NCI-H69 (cell line): Measurements from ENCODE around the gene NCAPD2.
A peak's percentile ranks its signal among the peaks of the same experiment; 100 is the strongest.
"Not testable (repeated sequence)": the region's sequence is repeated elsewhere in the genome, so short reads cannot be mapped to it uniquely, and the experiment has no call there.

ENCODE experiments used
- DNase-seq: peaks from one replicate; lab custom pipeline; 2025; lab: John Stamatoyannopoulos, UW

NCAPD2 gene

DNA sequence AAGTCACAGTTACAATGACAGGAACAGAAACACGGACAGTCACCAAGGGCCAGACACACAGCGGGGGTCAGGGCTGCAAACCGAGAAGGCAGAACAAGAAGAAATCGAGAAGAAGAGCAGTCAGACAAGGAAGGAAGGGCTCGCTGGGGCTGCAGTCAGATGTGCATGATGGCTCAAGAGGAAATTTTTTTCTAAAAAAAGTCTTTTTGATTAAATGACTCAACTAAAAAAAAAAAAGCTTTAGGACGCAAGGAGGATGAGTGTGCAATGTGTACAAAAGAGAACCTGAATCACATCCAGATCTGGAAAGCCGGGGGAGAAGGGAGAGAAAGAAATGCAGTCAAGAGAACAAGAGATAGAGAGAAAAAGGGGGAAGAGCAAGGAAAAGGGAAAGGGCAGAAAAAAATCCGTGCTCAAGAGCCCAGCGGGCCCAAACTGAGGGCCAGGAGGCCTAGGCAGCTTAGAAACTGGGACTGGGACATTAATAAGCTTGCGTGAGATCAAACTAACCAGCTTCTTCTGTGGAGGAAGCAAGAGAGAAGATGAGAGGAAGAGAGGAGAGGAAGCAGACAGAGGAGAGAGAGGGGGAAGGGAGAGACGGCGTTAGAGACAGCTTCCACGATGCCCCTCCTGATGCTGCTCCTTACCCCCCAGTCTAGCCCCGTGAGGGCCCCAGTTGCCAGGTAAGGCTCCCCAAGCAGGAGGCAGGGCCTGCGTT, 55.2 kb downstream of the NCAPD2 start:
- DNase-seq: no peak

DNA sequence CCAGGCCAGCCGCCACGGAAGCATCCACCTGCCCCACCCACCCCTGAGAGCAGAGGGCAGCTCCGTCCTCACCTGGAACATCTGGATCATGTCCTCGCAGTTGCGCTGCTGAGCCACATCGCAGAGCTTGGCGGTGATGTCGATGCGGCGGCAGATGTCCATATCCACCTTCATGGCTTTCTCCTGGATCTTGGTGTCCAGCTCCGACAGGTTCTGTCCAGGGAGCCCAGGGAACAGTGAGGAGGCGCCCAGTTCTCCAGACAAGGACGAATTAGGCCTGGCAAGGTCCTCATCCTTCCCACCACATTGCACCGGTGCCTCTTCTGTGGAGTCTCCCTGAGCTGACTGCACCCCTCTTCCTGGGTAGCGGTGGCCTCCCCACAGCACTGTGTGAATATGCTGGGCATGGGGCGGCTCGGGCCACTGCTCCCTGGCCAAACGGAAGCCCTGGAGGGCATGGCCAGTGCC, 55.8 kb downstream of the NCAPD2 start:
- no peak for DNase-seq

DNA sequence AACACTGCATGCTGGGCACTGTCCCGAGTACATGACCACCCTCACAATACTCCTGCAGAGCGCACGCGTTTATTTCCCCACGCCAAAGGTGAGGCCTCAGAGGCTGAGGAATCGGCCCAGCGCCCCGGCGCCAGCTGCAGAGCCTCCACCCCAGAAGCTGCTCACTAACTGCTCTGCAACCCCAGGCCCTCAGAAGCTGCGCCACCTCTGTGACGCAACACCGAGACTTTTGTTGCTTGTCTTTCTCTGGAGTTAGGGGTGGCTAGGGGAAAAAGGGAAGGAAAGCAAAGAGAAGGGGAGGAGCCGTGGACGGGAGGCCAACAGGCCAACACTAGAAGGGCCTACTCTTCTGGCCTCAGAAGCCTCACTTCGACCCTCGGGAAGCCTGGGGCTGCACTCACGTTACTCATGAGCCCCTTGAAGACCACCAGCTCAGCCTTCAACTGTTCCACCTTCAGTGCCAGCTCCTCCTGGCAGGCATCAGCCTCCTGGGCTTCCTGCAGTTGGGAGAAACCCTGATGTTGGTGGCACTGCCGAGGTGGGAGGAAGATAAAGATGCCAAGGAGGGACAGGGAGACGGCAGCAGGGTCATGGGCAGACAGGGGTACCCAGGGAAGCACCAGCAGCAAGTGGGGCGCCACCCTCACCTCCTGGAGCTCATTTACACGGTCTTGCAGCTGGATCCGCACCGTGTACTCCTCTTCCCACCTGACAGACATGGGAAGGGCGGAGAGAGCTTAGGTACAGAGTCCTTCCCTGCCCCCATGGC, 56.6 kb downstream of the NCAPD2 start:
- no peak for DNase-seq

DNA sequence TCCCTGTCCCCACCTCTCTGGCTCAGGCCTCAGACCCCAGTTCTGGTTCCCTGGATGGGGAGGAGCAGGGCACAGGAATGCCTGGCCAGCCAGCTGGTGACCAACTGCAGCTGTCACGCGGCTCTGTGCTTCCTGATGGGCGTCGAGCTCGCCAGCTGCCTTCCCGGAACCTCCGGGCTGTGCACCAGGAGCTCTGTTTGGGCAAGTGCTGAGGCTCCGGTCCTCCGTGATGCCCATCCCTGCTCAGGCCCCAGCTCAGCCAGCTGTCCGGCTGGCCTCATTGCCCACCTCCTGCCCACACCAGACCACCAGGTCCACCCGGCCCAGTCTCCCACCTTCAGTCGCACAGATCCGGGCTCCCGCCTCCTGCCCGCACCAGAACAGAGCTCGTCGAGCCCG, 57.2 kb downstream of the NCAPD2 start:
- no peak for DNase-seq

DNA sequence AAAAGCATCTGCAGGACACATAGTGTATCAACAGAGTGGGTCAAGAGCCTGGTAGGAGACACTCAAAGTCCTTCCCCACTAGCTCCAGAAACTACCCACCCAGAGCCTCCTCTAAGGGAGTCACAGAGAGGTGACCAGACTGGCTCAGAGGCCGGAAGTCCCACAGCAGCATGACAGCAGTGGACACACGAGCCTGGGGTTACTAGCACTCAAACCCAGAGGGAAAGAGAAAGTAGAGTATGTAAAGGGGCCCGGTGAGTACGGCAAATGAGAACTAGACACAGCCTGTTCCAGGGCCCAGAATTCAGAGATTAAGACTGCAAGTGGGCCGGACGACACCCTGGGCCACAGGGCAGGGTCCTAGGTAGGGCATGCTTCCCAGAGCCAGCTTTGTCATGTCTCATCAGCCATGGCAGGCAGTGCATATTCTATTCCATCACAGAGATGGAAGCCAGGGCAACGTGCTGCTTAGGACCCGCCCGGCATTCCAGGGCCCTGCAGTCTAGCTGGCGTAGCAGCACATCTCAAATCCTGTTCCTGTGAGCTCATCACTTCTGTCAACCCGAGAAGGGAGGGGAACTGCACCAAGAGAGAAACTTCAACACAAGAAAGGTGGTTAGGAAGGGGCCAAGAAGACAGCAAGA, 57.7 kb downstream of the NCAPD2 start:
- DNase-seq: no peak

DNA sequence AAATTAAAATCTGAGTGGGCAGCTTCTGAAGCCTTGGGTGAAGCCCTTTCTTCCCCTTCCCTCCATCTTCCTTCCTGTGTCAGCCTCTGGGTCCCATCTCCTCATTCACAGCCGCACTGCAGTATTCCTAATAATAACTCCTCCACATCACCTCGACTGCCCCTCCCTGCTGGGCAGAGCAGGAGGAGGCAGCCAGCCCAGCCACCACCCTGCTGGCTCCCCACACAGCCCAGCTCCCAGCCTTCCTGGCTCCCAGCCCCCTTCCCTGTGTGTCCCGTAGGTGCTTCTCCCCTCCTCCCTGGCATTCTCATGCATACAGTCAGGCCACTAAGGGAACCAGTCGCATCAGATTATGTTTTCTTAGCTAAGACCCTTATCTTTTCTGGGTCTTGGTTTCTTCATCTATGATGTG, 58.2 kb downstream of the NCAPD2 start:
- no peak for DNase-seq

DNA sequence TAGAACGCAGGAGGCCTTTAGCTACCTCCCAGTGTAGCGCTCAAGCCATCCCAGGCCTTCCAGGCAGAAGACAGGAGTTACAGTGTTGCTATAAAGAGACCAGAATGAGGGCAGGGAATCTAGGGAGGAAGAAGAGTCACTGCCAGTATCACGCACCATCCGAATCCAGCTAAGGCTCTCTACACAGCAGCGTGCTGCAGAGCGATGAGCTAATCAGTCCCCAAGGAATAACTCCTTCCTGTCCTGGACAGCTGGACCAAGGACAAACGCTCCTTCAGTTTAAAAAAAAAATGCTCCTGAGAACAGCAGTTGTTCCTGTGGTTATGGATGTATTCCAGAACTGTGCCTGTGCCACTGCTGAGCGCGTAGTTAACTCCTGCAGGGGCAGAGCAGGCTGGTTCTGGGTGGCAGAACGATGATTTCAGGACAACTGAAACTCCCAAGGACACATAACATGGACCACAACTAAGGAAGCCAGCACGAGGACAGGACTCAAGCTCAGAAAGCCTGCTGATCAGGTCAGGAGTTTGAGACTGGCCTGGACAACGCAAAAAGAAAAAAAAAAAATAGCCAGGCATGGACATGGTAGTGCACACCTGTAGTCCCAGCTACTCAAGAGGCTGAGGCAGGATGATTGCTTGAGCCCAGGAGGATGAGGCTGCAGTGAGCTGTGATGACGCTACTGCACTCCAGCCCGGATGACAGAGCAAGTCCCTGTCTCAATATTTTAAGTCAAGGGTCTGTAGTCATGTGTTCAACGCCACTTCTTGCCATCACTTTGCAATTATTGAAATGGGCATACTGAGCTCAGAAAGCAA, 59.4 kb downstream of the NCAPD2 start:
- DNase-seq: peak; percentile 21

DNA sequence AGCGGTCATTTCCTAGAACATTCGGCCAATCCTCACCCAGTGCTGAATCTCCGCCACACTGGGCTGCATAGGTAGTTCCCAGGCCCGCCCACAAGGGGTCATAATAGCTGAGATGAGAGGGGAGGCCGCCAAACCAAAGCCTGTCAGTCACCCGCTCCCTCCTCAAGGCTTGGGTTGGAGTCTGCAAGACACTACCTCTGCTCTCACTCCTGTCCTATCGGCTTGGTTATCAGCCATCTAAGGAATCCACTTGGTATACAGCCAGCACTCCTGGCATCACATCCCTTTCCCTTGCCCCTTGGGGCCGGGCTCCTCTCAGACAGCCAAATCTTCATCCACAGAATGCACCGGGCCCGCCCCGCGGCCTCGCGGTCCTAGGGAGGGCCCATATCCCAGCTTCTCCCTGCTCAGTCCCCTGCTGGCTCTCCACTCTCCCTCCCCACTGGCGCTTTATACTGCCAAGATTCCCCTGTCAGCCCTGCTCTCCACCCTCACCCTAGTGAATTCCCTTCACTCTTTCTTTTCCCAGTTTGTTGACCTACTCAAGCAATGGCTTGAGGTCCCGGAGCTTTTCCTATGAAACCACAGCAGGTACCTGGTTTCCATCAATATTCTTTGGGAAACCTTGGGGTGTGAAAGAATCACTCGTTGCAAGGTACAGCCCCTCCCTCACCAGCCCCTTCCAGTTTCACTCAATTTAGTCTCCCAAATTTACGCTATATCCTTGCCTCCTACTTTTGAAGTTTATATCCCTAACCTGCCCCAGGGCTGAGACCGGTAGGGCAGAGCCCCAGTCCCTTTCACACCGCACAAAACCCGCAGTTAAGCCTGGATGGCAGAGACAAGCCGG, 60.5 kb downstream of the NCAPD2 start:
- DNase-seq: peak; percentile 63

DNA sequence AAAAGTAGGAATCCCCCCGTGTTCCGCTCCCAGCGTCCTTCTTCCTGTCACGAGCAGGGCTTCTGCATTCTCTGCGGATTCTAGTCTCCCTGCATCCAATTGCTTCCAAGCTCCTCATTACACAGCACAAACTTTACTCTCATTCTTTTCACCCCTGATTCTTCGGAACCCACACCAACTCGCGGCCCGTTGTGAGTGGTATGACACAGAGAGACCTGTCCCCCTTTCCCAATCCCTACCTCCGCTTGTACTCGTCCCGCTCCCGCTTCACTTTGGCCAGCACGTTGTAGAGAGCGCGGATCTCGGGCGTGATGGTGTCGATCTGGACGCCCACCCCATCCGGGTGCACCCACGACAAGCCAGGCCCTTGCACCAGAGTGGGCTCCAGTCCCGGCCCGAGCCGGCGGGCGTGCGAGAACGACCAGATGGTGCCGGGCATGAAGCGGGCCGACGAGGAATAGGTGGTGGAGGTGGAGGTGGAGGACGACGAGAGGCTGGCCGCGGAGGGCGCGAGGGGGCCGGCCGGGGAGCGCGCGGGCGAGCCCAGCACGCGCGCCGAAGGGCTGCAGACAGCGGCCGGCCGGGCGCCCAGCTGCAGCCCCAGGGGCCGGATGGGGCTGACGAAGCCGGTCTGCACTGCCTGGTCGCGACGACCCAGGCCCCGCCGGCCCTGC, 61.3 kb downstream of the NCAPD2 start:
- DNase-seq: no peak

DNA sequence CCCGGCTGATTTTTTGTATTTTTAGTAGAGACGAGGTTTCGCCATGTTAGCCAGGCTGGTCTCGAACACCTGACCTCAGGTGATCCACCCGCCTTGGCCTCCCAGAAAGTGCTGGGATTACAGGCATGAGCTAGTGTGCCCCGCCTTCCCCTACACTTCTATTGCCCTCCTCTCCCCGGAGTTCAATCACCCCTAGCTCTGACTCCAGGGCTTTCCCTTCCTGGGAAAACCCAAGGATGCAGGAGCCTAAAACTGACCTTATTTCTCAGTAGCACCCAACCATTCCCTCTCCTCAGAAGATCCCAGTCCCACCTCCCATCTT, 62.6 kb downstream of the NCAPD2 start:
- DNase-seq: not testable (repeated sequence)

DNA sequence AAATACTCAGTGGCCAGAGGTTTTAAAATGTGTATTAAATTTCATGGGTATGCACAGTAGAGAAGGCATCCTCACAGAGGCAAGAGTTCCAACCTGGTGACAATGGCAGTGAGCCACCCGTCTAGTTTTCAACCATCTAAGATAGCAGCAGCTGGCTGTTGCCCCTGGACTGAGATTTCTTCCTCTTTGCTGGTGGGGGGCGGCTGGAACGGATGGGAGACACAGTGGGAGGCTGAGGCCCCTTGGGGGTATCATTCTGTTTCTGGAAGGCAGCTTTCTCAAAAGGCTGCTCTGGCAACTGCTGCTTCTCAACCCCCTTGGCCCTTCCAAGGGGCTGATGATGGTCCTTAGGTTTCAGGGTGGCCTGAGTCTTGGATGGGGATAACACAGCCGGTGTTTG, 63.0 kb downstream of the NCAPD2 start:
- DNase-seq: no peak

DNA sequence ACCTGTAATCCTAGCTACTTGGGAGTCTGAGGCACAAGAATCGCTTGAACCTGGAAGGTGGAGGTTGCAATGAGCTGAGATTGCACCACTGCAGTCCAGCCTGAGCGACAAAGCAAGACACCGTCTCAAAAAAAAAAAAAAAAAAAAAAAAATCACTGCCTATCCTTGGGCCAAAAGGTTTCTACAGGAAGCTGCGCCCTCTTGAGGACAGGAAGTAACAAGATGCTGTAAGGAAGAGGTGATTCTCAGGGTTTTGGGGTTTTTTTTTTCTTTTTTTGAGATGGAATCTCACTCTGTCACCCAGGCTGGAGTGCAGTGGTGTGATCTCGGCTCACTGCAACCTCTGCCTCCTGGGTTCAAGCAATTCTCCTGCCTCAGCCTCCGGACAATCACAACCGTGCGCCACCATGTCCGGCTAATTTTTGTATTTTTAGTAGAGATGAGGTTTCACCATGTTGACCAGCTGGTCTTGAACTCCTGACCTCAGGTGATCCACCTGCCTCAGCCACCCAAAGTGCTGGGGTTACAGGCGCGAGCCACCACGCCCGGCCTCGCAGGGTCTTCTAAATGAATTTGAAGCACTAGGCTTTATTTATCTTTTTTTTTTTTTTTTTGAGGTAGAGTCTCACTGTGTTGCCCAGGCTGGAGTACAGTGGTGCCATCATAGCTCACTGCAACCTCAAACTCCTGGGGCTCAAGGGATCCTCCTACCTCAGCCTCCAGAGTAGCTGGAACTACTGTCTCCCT, 64.3 kb downstream of the NCAPD2 start:
- peak; percentile 50 for DNase-seq

DNA sequence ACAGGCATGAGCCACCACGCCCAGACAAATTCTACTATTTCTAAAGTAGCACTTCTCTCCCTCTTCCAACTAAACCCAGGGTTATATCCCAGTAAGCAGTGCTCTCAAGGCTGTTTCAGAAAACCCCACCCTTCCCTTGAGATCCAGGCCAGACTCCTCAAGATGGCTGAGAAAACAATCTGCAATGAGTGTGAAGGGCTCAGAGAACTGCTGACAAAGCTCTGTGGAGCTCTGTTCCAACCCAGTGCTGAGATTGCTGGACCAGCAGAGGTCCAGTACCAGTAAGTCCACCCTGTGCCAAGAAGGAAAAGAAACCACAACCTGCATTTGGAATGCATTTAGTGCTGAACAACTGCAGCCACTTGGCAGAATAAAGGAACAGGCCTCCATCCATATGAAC, 65.6 kb downstream of the NCAPD2 start:
- DNase-seq: no peak

DNA sequence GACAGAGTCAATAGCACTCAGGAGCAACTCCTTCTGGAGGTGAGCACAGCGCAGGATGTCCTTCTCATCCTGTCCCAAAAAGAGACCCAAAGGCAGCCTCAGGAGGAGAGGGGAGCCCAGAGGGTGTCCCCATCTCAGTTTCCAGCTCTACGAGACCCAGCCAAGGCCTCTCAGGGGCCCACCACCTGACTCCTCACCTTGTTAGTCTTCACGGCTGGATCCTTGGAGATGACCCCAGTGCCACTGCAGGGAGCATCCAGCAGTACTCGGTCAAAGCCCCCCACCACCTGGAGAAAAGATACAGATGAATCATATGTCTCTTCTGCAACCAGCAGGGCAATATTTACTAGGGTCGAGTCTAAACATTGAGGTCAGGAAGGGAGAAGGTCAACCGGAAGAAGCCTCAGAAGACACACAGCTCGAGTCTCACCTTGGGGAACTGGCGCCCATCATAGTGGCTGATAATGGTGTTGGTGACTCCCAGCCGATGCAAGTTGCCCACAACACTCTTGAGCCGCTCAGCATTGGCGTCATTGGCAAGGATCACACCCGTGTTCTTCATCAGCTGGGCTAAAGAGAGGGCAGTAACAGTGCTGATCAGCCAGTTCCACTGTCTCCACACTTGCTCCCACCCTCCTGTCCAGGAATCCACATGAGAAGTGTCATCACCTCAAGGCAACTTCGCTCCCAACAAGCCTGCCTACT, 66.8 kb downstream of the NCAPD2 start:
- DNase-seq: no peak

DNA sequence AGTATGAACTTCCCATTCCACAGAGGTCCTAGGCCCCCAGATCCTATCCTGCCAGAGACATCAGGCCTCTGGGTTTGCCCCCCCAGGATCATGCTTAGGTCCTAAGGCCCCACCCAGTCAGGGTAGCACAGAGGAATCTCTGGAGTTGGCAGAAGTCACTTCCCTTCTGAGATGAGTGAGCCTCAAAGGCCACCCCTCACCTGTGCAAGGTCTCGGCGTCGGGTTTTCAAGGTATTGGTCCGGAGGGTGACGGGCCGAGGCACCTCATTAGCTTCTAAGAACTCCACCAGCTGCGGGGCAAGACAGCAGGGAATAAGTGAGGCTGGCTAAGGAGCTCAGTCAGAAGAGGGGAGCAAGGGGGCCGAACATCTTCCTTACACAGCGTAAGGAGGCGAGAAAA, 69.0 kb downstream of the NCAPD2 start:
- DNase-seq: no peak

DNA sequence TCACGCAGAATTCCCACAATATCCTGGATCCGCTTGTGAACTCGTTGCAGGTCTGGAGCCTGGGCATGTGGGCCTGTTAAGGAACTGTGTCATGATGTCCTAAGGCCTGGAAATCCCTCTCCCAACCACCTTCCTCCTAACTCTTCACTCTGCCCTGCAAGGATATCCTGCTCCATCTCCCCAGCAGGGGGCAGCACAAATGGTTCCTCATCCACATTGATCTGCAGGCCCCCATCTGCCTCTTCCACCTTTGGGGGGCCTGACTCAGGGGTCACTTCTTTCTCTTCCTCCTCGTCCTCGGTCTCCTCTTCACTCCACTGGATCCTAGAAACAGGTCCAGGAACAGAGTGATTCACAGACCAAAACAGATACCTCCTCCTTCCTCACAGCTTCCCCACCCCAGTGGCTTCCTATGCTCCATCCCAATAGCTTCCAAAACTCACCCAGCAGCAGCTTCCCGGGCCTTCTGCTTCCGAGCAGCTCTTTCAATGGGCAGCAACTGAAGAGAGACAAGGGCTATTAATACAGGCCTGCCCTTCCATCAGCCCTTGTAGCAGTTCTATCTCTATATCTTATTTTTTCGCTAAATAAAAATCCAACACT, 69.6 kb downstream of the NCAPD2 start:
- DNase-seq: peak; percentile 54

DNA sequence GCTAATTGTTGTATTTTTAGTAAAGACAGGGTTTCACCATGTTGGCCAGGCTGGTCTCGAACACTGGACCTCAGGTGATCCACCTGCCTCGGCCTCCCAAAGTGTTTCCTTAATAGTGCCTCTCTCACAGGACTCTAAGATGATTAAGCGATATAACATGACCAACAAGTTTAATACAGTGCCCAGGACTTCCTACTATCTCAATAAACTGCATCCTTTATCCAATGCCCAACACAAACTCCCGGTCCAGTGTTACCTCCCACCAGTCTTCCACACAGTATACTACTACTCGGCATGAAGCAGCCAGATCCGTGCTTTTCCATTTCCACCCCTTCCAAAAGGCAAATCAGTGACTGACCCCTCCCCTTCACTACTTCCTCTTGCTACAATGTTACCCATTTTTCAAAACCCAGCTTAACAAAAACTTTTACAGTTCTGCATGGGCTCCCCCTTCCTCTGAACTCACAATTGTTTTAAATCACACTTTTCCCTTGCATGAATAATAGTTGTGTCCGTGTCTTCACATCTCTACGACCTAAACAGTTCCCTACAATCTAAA, 73.3 kb downstream of the NCAPD2 start:
- DNase-seq: no peak

DNA sequence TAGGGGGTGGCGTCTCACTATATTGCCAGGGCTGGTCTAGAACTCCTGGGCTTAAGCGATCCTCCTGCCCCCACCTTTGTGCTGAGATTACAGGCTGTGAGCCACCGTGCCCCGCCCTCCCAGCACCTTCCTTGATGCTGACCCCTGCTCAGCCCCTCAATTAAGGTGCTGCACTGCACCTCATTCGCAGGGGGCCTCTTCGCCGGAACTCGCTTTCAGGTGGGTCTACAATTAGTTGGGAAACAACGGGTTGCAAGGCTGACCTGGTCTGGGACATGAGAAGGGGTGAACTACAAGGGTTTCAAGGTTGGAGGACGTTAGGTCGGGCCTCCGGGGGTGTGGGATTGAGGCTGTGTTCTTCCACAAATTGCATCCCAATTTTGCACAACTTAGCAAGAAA, 75.4 kb downstream of the NCAPD2 start:
- DNase-seq: peak; percentile 17

DNA sequence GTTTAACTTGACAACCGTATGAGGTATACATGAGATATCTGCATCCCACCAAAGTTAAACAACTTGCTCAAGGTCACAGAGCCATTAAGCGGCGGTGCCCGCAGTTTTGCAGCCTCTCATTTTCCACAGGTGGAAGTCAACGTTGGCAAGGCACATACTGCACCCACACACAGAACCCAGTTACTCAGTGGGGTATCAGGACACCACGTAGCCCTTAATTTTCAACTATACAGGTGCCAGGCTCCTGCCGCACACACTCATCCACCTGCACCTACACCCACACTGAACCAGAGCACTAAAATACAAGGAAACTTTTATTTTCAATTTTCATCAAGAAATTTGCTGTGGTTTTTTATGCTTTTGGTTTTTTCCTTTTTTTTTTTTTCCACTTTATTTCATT, 75.9 kb downstream of the NCAPD2 start:
- DNase-seq: no peak
